Tibial nerve (tissue), 4 donors: ENCODE results near the gene SMR3A. TPM values are rescaled to one million over a fixed set of nuclear protein-coding genes. Genes with fewer than 3 reads are reported as not detected.

ENCODE experiments used
- DNase-seq, 2 donors: peaks; one replicate each; pipeline ENCODE4 v3.0.0-alpha.2; 2019; ENCODE audit warnings: low spot score in 2 of 2
- H3K27ac ChIP-seq, 4 donors: fragments of 200-600 bp; sonication (generic) in 3 of 4; one replicate each; pipeline ENCODE4 v1.5.1; 2017 to 2019; ENCODE audit warnings: mild to moderate bottlenecking in 1 of 4
- H3K27me3 ChIP-seq, 2 donors: fragments of 200-600 bp; sonication (generic) in 1 of 2; one replicate each; pipeline versions ENCODE4 v1.5.1 to v1.6.0; 2017 to 2019
- H3K36me3 ChIP-seq, 3 donors: fragments of 200-600 bp; sonication (generic); one replicate each; pipeline ENCODE4 v1.5.1; 2018 to 2019
- H3K4me1 ChIP-seq, 4 donors: fragments of 200-600 bp; sonication (generic) in 3 of 4; one replicate each; pipeline ENCODE4 v1.5.1; 2017 to 2019
- H3K4me3 ChIP-seq, 4 donors: fragments of 200-600 bp; sonication (generic) in 3 of 4; one replicate each; pipeline ENCODE4 v1.5.1; 2017 to 2019; ENCODE audit warnings: mild to moderate bottlenecking in 1 of 4, moderate library complexity in 1 of 4
- H3K9me3 ChIP-seq, 4 donors: fragments of 200-600 bp; sonication (generic) in 3 of 4; one replicate each; pipeline ENCODE4 v1.5.1; 2017 to 2019
- CTCF ChIP-seq, 5 experiments: fragments of 200-600 bp in 3 of 5; fragments of 450-650 bp in 2 of 5; sonication (generic) in 3 of 5; IDR thresholded peaks; one replicate each; pipeline ENCODE4 v1.5.1; 2016 to 2019; ENCODE audit warnings: antibody characterized with exemption in 5 of 5, mild to moderate bottlenecking in 3 of 5, moderate library complexity in 2 of 5
- EP300 ChIP-seq, 2 donors: sonication (generic); formaldehyde crosslinking; IDR thresholded peaks; one replicate each; pipeline ENCODE4 v1.6.1; 2017; ENCODE audit warnings: antibody characterized with exemption in 2 of 2, mild to moderate bottlenecking in 1 of 2
- POLR2A ChIP-seq, 2 donors: fragments of 450-650 bp; IDR thresholded peaks; one replicate each; pipeline ENCODE4 v1.6.1; 2017; ENCODE audit warnings: antibody characterized with exemption in 2 of 2, mild to moderate bottlenecking in 2 of 2, moderate library complexity in 2 of 2
- WGBS, 2 donors: methylation state at CpG; one replicate each; pipeline ENCODE4 v1.1.5; 2018; 5-methylcytosine and 5-hydroxymethylcytosine counted together
- total RNA-seq, 4 donors: library from RNA; depleted of rRNA; stranded (reverse); fragments of >200 nt; gene quantifications; one replicate each; pipeline ENCODE4 v1.1.0, GENCODE V29; 2016

Gene SMR3A
- not detected for total RNA-seq

- no peaks in the 10 kb centered on the region for H3K4me1 ChIP-seq
- no peak within 1 kb of the TSS for H3K4me3 ChIP-seq
- 75 to 81% methylated on average over 3 of the region's 3 CpGs for WGBS, 2 donors
- H3K27me3 ChIP-seq: no peaks in the 10 kb centered on the region
- H3K36me3 ChIP-seq: no peaks in the 10 kb centered on the region
- H3K27ac ChIP-seq: no peak within 1 kb of the TSS
- no peak for TF ChIP-seq EP300 (IDR thresholded peaks at IDR 0.05)
- TF ChIP-seq POLR2A (IDR thresholded peaks at IDR 0.05): no peak
- H3K9me3 ChIP-seq: no peaks in the 10 kb centered on the region
- DNase-seq: no peak
Measured at GRCh38 chr4:70360460-70360859, at the start of gene SMR3A. SMR3A (plus strand) TSS chr4:70360760; CDS start chr4:70362116, 1,356 bp downstream.

GRCh38 chr4:70313736-70314135 is 46.8 kb upstream of the SMR3A start:
- no peak for TF ChIP-seq EP300 (IDR thresholded peaks at IDR 0.05)
- no peak for TF ChIP-seq POLR2A (IDR thresholded peaks at IDR 0.05)
- TF ChIP-seq CTCF (IDR thresholded peaks at IDR 0.05): no peak
- Histone ChIP-seq H3K27ac (no peak overlapping the region), H3K4me3 (no peak overlapping the region), H3K9me3 (no peaks in the 10 kb centered on the region), H3K4me1 (no peaks in the 10 kb centered on the region), H3K36me3 (no peaks in the 10 kb centered on the region), H3K27me3 (no peaks in the 10 kb centered on the region)
- no peak for DNase-seq

- no peak overlapping the region for H3K27ac ChIP-seq
- no peak for DNase-seq
- no peaks in the 10 kb centered on the region for H3K36me3 ChIP-seq
- no peak for TF ChIP-seq POLR2A (IDR thresholded peaks at IDR 0.05)
- no peak for TF ChIP-seq CTCF (IDR thresholded peaks at IDR 0.05)
- no peak for TF ChIP-seq EP300 (IDR thresholded peaks at IDR 0.05)
- H3K4me1 ChIP-seq: no peaks in the 10 kb centered on the region
- H3K27me3 ChIP-seq: no peaks in the 10 kb centered on the region
- no peaks in the 10 kb centered on the region for H3K9me3 ChIP-seq
- no peak overlapping the region for H3K4me3 ChIP-seq
- 18 to 35% methylated on average over 1 of the region's 1 CpG for WGBS, 2 donors
Measured at GRCh38 chr4:70315928-70316327, 44.6 kb upstream of the SMR3A start.

- Histone ChIP-seq H3K9me3 (no peaks in the 10 kb centered on the region), H3K36me3 (no peaks in the 10 kb centered on the region), H3K27ac (no peak overlapping the region), H3K4me1 (no peaks in the 10 kb centered on the region), H3K27me3 (no peaks in the 10 kb centered on the region), H3K4me3 (no peak overlapping the region)
- DNase-seq: no peak
- WGBS, 2 donors: 85 to 95% methylated on average over 2 of the region's 2 CpGs
- TF ChIP-seq EP300 (IDR thresholded peaks at IDR 0.05) (no peak), POLR2A (IDR thresholded peaks at IDR 0.05) (no peak), CTCF (IDR thresholded peaks at IDR 0.05) (no peak)
Measured at GRCh38 chr4:70326052-70326451, 34.5 kb upstream of the SMR3A start.

- TF ChIP-seq CTCF (IDR thresholded peaks at IDR 0.05) (no peak), EP300 (IDR thresholded peaks at IDR 0.05) (no peak), POLR2A (IDR thresholded peaks at IDR 0.05) (no peak)
- Histone ChIP-seq H3K36me3 (no peaks in the 10 kb centered on the region), H3K4me3 (no peak within 1 kb of the TSS), H3K9me3 (no peaks in the 10 kb centered on the region), H3K27me3 (no peaks in the 10 kb centered on the region), H3K4me1 (no peaks in the 10 kb centered on the region), H3K27ac (no peak within 1 kb of the TSS)
- no peak for DNase-seq
- WGBS, 2 donors: 96 to 99% methylated on average over 3 of the region's 3 CpGs
Measured at GRCh38 chr4:70334681-70335080, 25.9 kb upstream of the SMR3A start, which contains the start of gene CABS1. CABS1 (plus strand) TSS chr4:70334981; CDS start chr4:70335040, 59 bp downstream.

- Histone ChIP-seq H3K4me1 (no peaks in the 10 kb centered on the region), H3K27me3 (no peaks in the 10 kb centered on the region), H3K4me3 (no peak overlapping the region), H3K27ac (no peak overlapping the region), H3K9me3 (no peaks in the 10 kb centered on the region), H3K36me3 (no peaks in the 10 kb centered on the region)
- no peak for DNase-seq
- WGBS, 2 donors: 72 to 77% methylated on average over 5 of the region's 5 CpGs
- TF ChIP-seq CTCF (IDR thresholded peaks at IDR 0.05) (no peak), EP300 (IDR thresholded peaks at IDR 0.05) (no peak), POLR2A (IDR thresholded peaks at IDR 0.05) (no peak)
Measured at GRCh38 chr4:70336043-70336442, 24.5 kb upstream of the SMR3A start.
